Suprapubic skin (tissue), 4 donors: Measurements from ENCODE around the gene DENND2A.

Experiments
- CTCF ChIP-seq, 2 donors: fragments of 200-600 bp in 1 of 2; fragments of 450-650 bp in 1 of 2; sonication (generic) in 1 of 2; IDR thresholded peaks; one replicate each; pipeline ENCODE4 v1.5.1; 2016 to 2019; ENCODE audit warnings: antibody characterized with exemption in 2 of 2, mild to moderate bottlenecking in 1 of 2, moderate library complexity in 1 of 2
- EP300 ChIP-seq: sonication (generic); formaldehyde crosslinking; IDR thresholded peaks from one replicate; pipeline ENCODE4 v1.6.1; 2017; ENCODE audit warnings: antibody characterized with exemption
- POLR2A ChIP-seq, 2 donors: fragments of 450-650 bp; IDR thresholded peaks; one replicate each; pipeline ENCODE4 v1.6.1; 2017; ENCODE audit warnings: antibody characterized with exemption in 2 of 2, mild to moderate bottlenecking in 2 of 2, moderate library complexity in 2 of 2
- POLR2AphosphoS5 ChIP-seq, 3 donors: sonication (generic); formaldehyde crosslinking; IDR thresholded peaks; one replicate each; pipeline ENCODE4 v1.6.1; 2017; ENCODE audit warnings: antibody characterized with exemption in 3 of 3

GRCh38 chr7:140501966-140502365 lies 138.6 kb downstream of the DENND2A start:
- TF ChIP-seq CTCF (IDR thresholded peaks at IDR 0.05): no peak
- no peak for TF ChIP-seq POLR2A (IDR thresholded peaks at IDR 0.05)
- TF ChIP-seq POLR2AphosphoS5 (IDR thresholded peaks at IDR 0.05): no peak
- no peak for TF ChIP-seq EP300
